IPS DF 19.7 (cell line): Measurements from ENCODE around the gene SLC6A18.
"Not testable (repeated sequence)": the region's sequence is repeated elsewhere in the genome, so short reads cannot be mapped to it uniquely, and the experiment has no call there.

Experiments
- DNase-seq: peaks from one replicate; pipeline ENCODE4 v3.0.0-alpha.2; 2013; ENCODE audit warnings: low read depth, low spot score

Gene SLC6A18

DNA sequence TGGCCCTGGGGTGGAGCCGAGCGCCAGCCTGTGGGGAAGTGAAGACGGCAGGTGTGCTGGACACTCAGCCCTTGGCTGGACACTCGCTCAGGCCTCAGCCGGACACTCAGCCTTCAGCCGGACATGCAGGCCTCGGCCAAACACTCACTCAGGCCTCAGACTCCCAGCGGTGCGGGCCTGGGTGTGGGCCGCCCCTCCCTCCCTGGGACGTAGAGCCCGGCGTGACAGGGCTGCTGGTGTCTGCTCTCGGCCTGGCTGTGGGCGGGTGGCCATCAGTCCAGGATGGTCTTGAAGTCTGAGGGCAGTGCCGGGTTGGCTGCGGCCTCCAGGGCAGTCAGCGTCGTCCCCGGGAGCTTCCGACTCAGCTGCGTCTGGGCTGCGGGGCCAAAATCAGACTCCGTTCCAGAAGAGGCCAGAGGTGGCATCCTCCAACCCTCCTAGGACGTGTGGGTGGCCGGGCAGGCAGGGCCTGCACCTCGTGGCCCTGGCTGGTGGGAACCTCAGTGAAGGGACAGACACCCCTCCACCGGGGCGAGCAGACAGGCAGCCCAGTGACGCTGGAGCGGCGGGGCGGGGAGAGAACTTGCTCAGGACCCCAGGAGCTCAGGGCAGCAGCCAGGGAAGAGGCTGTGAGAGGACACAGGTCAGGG lies 28.4 kb downstream of the SLC6A18 start:
- DNase-seq: no peak

DNA sequence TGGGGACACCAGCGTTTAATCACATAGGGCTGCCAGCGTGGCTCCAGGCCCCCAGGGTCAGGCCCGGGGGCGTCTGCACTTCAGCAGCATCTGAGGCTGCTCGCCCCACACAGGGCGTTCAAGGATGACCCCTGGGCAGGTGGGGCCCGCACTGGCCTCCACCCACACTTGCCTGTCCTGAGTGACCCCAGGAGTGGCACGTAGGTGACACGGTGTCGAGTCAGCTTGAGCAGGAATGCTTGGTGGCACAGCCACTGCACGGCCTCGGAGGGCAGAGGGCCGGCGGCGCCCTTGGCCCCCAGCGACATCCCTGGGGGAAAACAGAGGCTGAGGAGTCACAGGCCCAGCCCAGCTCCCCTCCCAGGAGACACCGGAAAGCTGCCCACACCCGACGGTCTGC lies 29.0 kb downstream of the SLC6A18 start:
- DNase-seq: no peak

DNA sequence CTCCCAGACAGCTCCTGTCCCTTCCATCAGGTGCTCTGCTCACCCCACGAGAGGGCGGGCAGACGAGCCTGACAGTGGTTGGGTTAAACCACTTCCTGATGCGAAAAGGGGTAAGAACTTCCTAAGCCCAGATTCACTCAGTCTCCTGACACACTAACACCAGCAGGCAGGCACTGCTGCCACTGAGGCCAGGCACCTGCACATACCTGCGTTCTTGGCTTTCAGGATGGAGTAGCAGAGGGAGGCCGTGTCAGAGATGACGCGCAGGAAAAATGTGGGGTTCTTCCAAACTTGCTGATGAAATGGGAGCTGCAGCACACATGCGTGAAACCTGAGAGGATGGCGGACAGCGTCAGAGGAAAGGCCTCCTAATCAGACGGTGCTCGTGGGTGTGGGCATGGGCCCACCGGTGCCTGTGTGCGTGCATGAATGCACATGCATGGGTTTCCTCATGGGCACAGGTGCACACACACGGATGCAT lies 29.9 kb downstream of the SLC6A18 start:
- no peak for DNase-seq

GRCh38 chr5:1256776-1257175 lies 31.6 kb downstream of the SLC6A18 start:
- no peak for DNase-seq

DNA sequence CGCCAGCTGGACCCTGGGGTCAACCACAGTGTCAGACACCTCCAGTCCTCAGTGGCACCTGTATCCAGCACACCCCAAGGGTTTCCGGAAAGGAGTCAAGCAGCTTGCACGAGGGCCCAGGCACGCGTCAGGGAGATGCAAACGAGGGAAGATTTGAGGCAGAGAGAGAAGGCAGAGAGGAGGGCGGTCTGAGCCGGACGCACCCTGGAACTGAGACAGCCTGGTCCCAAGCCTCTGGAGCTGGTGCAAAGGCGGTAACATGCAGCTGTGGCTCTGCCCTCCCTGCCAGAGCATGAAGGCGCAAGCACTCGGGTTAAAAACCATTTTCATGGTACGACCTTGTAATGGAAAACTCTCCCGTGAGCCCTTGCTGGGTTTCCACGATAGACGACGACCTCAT lies 32.2 kb downstream of the SLC6A18 start:
- DNase-seq: no peak

- DNase-seq: no peak
These were observed 32.7 kb downstream of the SLC6A18 start for GRCh38 chr5:1257841-1258240.

DNA sequence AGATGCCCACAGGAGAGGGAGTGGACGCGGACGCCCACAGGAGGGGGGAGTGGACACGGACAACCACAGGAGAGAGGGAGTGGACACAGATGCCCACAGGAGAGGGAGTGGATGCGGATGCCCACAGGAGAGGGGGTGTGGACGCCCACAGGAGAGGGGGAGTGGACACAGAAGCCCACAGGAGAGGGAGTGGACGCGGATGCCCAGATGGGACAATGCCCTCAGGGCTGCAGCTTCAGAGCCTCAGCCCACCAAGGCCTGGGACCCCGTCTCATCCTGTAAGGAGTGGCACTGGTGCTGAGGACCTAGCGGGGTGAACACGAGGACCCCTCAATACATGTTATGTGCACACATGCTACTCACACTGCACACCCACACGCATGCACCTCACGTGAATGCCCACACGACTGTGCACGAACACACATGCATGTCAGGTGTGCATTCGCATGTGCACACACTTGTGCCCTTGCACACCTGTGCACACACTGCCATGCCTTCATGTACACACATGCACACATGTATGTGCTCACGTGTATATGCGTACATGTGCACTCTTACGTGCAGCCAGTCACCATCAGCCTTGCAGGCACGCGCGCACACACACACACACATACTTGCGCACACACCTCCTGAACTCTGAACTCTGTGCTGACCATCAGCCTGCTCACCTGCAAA lies 34.8 kb downstream of the SLC6A18 start:
- no peak for DNase-seq

DNA sequence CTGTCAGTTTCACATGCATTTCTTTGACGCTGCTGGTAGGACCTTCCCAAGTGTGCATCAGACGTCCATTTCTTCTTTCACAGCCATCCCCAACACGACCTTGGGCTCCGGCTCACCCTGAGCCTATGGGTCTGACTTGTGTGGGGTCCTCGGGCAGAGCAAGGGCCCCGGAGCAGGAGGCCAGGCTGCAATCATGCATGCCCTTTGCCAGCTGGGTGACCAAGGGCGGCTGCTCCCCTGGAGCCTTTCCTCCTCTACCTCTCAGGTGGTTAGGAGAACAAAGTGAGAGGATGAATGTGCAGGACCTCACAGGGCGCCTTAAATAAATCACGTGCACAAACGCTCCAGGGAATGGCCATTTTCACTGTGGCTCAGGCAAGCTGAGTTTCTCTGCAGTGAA lies 36.5 kb downstream of the SLC6A18 start:
- DNase-seq: no peak

DNA sequence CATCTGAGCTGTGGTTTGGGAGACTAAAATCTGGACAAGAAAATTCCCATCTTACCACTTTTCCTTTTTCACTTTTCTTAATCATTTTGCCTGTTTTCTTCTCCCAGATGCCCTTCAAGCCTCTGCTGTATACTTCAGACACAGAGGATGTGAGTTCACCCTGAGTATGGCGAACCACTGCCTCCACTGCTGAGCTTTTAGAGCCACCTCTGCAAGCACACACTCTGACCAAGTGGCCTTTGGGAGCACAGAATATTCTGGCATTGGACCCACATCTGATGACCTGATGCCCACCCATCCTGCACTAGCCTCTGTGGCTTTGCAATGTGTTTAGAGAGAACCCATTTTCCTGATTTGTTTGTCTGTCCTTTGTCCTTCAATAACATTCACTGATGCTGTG lies 37.2 kb downstream of the SLC6A18 start:
- no peak for DNase-seq

DNA sequence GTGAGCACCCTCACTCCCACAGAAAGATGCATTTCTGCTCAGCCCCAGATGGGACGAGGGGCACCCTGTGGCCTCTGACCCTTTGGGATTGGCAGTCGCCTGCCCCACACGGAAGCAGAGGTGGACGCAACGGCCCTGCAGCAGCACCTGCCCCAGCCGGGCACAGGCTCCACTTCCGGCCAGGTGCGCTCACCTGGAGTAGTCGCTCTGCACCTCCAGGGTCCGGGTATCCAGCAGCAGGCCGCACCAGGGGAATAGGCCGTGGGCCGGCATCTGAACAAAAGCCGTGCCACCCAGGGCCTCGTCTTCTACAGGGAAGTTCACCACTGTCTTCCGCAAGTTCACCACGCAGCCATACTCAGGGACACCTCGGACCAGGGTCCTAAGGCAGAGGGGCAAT lies 39.0 kb downstream of the SLC6A18 start:
- no peak for DNase-seq

GRCh38 chr5:1265026-1265425 lies 39.8 kb downstream of the SLC6A18 start:
- no peak for DNase-seq

DNA sequence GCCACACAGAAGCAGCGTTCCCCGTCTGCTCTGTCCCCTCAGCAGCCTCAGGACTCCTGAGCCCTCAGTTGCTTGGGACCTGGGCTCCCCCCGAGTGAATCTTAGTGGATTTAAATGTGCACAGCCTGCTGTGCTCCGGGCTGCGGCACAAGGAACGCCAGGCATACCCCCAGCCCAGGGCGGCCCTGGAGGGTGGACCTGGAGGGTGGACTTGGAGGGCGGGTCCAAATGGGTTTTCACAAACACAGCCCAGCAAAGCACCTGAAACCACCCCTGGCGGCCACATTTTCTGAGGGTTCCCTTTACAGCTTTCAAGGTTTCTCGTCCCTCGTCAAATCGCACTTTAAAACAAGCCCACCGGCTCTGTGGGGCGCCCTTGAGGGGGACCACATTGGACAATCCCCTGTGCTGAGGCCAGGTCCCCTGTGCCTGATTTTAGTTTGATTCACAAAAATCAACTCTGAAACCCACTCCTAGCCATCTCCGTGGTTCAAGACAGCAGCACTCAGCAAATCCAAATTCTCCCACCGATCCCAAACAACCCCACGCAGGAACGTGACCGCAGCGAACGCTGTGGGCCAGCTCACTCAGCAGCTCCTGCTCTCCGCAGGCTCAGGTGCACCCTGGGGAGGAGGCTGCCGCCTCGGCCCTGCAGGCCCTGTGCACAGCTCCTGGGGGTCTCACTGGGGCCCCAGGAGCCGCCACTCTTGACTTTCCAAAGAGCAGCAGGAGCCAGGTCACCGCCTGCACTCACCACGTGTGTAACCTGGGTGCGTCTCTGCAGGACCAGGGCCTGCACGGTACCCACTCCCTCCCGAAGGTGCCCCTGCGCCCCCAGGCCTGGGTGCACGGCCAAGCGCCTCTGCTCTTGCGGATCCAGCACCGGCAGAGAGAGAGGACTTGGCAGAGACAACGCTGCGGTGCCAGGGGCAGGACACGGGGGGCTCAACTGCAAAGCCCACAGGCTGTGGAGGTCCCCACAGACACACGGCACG lies 40.6 kb downstream of the SLC6A18 start:
- no peak for DNase-seq

- no peak for DNase-seq
These were observed 41.6 kb downstream of the SLC6A18 start for GRCh38 chr5:1266791-1267190.

GRCh38 chr5:1267464-1267863 lies 42.3 kb downstream of the SLC6A18 start:
- not testable (repeated sequence) for DNase-seq

- DNase-seq: no peak
These were observed 42.9 kb downstream of the SLC6A18 start for GRCh38 chr5:1268056-1268455.

DNA sequence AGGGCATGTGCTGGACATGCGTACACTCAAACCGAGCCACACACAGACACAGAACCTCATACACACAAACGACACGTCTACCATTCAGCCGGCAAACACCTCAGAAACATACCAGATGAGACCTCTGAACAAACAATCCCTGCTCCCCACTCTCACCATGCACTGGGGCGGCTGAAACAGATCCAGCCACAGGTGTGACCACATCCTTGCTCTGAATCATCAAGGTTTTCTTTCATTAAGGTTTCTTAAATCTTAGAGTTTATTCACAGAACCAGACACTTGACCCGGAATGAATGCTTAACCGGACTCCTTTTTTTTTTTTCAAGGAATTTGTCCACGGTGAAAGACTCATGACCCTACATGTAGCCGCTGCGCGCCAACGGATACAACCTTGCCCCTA lies 43.5 kb downstream of the SLC6A18 start:
- DNase-seq: no peak

DNA sequence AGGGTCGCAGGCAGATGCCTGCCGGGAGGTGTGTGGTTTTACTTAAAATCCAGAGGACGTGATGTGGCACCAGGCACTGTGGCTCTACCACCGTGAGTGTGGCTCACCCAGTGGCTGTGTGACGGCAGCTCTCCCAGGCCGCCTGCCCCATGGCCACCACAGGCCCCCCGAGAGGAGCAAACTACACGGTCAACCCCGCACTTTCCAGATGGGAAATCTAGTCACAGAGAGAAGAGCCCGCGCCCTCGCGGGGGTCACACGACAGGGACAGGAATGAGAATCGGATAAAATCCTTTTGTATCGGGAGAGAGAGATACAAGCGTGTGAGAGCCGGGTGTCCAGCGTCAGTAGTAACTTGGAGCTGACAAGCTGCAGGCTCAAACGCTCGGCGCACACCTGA lies 45.2 kb downstream of the SLC6A18 start:
- DNase-seq: no peak

DNA sequence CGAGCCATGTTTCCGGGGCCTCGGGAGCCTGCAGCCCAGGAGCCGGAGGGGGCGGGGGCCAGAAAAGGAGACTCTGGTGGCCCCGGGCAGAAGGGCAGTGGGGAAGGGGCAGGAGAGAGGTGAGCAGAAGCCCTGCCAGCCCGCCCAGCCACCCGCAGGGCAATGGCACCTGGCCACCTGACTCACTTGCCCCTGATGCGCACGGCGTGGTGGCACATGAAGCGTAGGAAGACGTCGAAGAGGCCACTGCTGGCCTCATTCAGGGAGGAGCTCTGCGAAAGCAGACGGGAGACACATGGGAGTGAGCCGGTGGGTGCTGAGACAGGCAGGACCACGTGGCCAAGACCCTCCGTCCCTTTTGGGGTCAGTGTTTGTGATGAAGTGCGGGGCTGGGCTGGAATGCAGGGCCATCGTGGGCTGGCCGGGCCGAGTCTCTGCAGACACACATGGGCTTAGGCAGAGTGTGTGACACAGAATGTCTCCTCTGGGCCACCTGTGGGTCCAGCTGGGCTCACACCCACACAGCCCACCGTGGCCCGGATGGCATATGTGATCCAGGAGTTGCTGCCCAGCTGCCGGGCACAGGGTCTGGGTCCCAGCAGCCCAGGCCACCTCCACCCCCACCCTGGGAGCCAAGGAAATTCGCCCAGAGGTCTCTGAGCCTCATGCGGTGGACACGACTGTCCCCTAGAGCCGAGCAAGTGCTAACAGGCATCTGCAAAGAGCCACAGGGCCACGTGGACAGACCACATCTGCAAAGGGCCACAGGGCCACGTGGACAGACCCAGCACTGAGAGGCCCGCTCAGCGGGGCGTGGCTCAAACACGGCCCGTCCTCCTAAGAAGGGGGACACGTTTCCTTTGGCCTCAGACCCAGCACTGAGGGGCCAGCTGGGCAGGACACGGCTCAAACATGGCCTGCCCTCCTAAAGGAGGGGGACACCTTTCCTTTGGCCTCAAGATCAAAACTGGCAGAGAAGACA lies 46.0 kb downstream of the SLC6A18 start:
- DNase-seq: no peak

DNA sequence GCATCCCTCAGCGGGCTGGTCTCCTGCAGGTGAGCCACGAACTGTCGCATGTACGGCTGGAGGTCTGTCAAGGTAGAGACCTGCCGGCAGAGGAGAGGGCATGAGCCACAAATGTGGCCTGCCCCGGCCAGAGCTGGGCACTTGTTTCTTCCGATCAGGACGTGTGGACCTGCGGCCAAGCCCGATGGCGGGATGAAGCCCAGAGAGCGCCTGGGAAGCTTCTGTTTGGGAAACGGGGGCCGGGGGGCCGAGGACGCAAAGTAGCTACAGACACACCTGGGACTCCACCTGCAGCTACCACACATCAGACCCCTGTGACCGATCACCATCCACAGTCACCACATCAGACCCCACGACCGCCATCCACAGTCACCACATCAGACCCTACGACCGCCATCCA lies 47.0 kb downstream of the SLC6A18 start:
- DNase-seq: no peak

- DNase-seq: no peak
These were observed 48.6 kb downstream of the SLC6A18 start for GRCh38 chr5:1273745-1274144.

- DNase-seq: no peak
These were observed 49.3 kb downstream of the SLC6A18 start for GRCh38 chr5:1274471-1274870.
